NCI-H1436 treated with DMSO at 0.1 percent for 48 hours (cell line): ENCODE results near the gene CCL21.
"Not testable (repeated sequence)": the region's sequence is repeated elsewhere in the genome, so short reads cannot be mapped to it uniquely, and the experiment has no call there.

Experiments
- DNase-seq: peaks from one replicate; lab custom pipeline; 2025; lab: John Stamatoyannopoulos, UW

CCL21 gene

GRCh38 chr9:34710023-34710422, at the start of gene CCL21:
Gene CCL21 (minus strand): TSS chr9:34710136. CDS start chr9:34710066, 70 bp downstream.
- no peak for DNase-seq

- DNase-seq: no peak
These were observed 49.6 kb upstream of the CCL21 start for GRCh38 chr9:34759432-34760134.

- DNase-seq: not testable (repeated sequence)
These were observed 40.4 kb upstream of the CCL21 start for GRCh38 chr9:34750320-34750719.

- no peak for DNase-seq
These were observed 36.6 kb upstream of the CCL21 start for GRCh38 chr9:34746526-34746925.

GRCh38 chr9:34744295-34745221, 34.6 kb upstream of the CCL21 start:
- no peak for DNase-seq

- no peak for DNase-seq
These were observed 32.8 kb upstream of the CCL21 start for GRCh38 chr9:34742710-34743109.

- no peak for DNase-seq
These were observed 31.7 kb upstream of the CCL21 start for GRCh38 chr9:34741628-34742027.

- DNase-seq: not testable (repeated sequence)
These were observed 30.2 kb upstream of the CCL21 start for GRCh38 chr9:34740176-34740575.

GRCh38 chr9:34737677-34738260, 27.8 kb upstream of the CCL21 start:
- DNase-seq: no peak

- DNase-seq: no peak
These were observed 24.8 kb upstream of the CCL21 start for GRCh38 chr9:34734720-34735119.

- no peak for DNase-seq
These were observed 22.9 kb upstream of the CCL21 start for GRCh38 chr9:34732886-34733285.

- DNase-seq: no peak
These were observed 22.5 kb upstream of the CCL21 start for GRCh38 chr9:34732478-34732877.

GRCh38 chr9:34723141-34723540, 13.2 kb upstream of the CCL21 start:
- no peak for DNase-seq

- DNase-seq: not testable (repeated sequence)
These were observed 9.8 kb upstream of the CCL21 start for GRCh38 chr9:34719769-34720025.

- no peak for DNase-seq
These were observed 9.3 kb upstream of the CCL21 start for GRCh38 chr9:34719021-34719768.

GRCh38 chr9:34717996-34718614, 8.2 kb upstream of the CCL21 start:
- DNase-seq: no peak

- no peak for DNase-seq
These were observed 6.8 kb upstream of the CCL21 start for GRCh38 chr9:34716711-34717110.

- no peak for DNase-seq
These were observed 5.8 kb upstream of the CCL21 start for GRCh38 chr9:34715639-34716215.

- DNase-seq: no peak
These were observed 4.1 kb upstream of the CCL21 start for GRCh38 chr9:34714007-34714406.

GRCh38 chr9:34712140-34712539, 2.2 kb upstream of the CCL21 start:
- no peak for DNase-seq

- DNase-seq: no peak
These were observed 549 bp downstream of the CCL21 start for GRCh38 chr9:34709196-34709978.
